ENCODE measurements around the gene MACF1.

Gene MACF1

GRCh38 chr1:39396671-39397070 is 192.2 kb downstream of the MACF1 start:
- DNase-seq (ENCODE audit: low read depth) = no peak

GRCh38 chr1:39397487-39397886 is 193.0 kb downstream of the MACF1 start:
- no peak for DNase-seq (ENCODE audit: low read depth)

- DNase-seq (ENCODE audit: low read depth) = peak; percentile 96
Observed at GRCh38 chr1:39398278-39399021, 194.0 kb downstream of the MACF1 start.

- DNase-seq (ENCODE audit: low read depth) = no peak
Observed at GRCh38 chr1:39401106-39401505, 196.6 kb downstream of the MACF1 start.

- DNase-seq (ENCODE audit: low read depth) = no peak
Observed at GRCh38 chr1:39404876-39405275, 200.4 kb downstream of the MACF1 start.

GRCh38 chr1:39405358-39405757 is 200.9 kb downstream of the MACF1 start:
- DNase-seq (ENCODE audit: low read depth) = no peak

- DNase-seq (ENCODE audit: low read depth) = peak; percentile 63
Observed at GRCh38 chr1:39406533-39407450, 202.3 kb downstream of the MACF1 start.

GRCh38 chr1:39407510-39407895 is 203.0 kb downstream of the MACF1 start:
- no peak for DNase-seq (ENCODE audit: low read depth)

- DNase-seq (ENCODE audit: low read depth) = no peak
Observed at GRCh38 chr1:39407896-39408640, 203.6 kb downstream of the MACF1 start.

GRCh38 chr1:39408641-39409054 is 204.2 kb downstream of the MACF1 start:
- peak; percentile 77 for DNase-seq (ENCODE audit: low read depth)

- DNase-seq (ENCODE audit: low read depth) = peak; percentile 51
Observed at GRCh38 chr1:39409055-39409816, 204.7 kb downstream of the MACF1 start.

- DNase-seq (ENCODE audit: low read depth) = peak; percentile 82
Observed at GRCh38 chr1:39410915-39411436, 206.5 kb downstream of the MACF1 start.

GRCh38 chr1:39411526-39412478 is 207.3 kb downstream of the MACF1 start:
- DNase-seq (ENCODE audit: low read depth) = no peak

GRCh38 chr1:39412892-39413291 is 208.4 kb downstream of the MACF1 start:
- DNase-seq (ENCODE audit: low read depth) = no peak

- DNase-seq (ENCODE audit: low read depth) = no peak
Observed at GRCh38 chr1:39413902-39414528, 209.5 kb downstream of the MACF1 start.

GRCh38 chr1:39415553-39415952 is 211.1 kb downstream of the MACF1 start:
- no peak for DNase-seq (ENCODE audit: low read depth)

- no peak for DNase-seq (ENCODE audit: low read depth)
Observed at GRCh38 chr1:39416609-39417008, 212.1 kb downstream of the MACF1 start.

- DNase-seq (ENCODE audit: low read depth) = no peak
Observed at GRCh38 chr1:39418236-39418635, 213.7 kb downstream of the MACF1 start.

- DNase-seq (ENCODE audit: low read depth) = no peak
Observed at GRCh38 chr1:39420493-39420892, 216.0 kb downstream of the MACF1 start.

- no peak for DNase-seq (ENCODE audit: low read depth)
Observed at GRCh38 chr1:39422614-39423013, 218.1 kb downstream of the MACF1 start.

Measured in GM04503 (cell line).